H9 (cell line): Measurements from ENCODE around the gene DAP3. TPM values are rescaled to one million over a fixed set of nuclear protein-coding genes. Genes with fewer than 3 reads are reported as not detected.

Experiments used
- DNase-seq: peaks from one replicate; pipeline ENCODE4 v3.0.0-alpha.2; 2017
- H2AFZ ChIP-seq: one replicate; pipeline ENCODE4 v1.6.1; 2013; ENCODE audit warnings: mild to moderate bottlenecking, low read length, control low read depth, moderate library complexity
- H2AK5ac ChIP-seq: 2 replicates; pipeline ENCODE4 v1.6.1; 2013; ENCODE audit warnings: low read length, control low read depth, mixed read lengths; ENCODE audit not compliant: insufficient read length
- H2BK120ac ChIP-seq: one replicate; pipeline ENCODE4 v1.6.1; 2013; ENCODE audit warnings: low read depth, mild to moderate bottlenecking, low read length, control low read depth, inconsistent platforms; ENCODE audit not compliant: poor library complexity, severe bottlenecking
- H2BK12ac ChIP-seq: 2 replicates; pipeline ENCODE4 v1.6.1; 2013; ENCODE audit warnings: low read length, control low read depth, mixed read lengths, low read depth; ENCODE audit not compliant: insufficient read length
- H2BK15ac ChIP-seq: 2 replicates; pipeline ENCODE4 v1.6.1; 2013; ENCODE audit warnings: low read depth, low read length, control low read depth
- H2BK20ac ChIP-seq: one replicate; pipeline ENCODE4 v1.6.1; 2013; ENCODE audit warnings: low read depth, mild to moderate bottlenecking, low read length, control low read depth, inconsistent platforms; ENCODE audit not compliant: poor library complexity, severe bottlenecking
- H2BK5ac ChIP-seq: 2 replicates; pipeline ENCODE4 v1.6.1; 2013; ENCODE audit warnings: low read length, control low read depth, mixed read lengths; ENCODE audit not compliant: insufficient read length
- H3K14ac ChIP-seq: 2 replicates; pipeline ENCODE4 v1.6.1; 2013; ENCODE audit warnings: low read length, control low read depth; ENCODE audit not compliant: insufficient read depth
- H3K18ac ChIP-seq: 2 replicates; pipeline ENCODE4 v1.6.1; 2013; ENCODE audit warnings: low read depth, mild to moderate bottlenecking, mixed read lengths, low read length, control low read depth; ENCODE audit not compliant: insufficient read length
- H3K23ac ChIP-seq: 2 replicates; pipeline ENCODE4 v1.6.1; 2013; ENCODE audit warnings: low read length, control low read depth, mixed read lengths, low read depth; ENCODE audit not compliant: insufficient read length
- H3K23me2 ChIP-seq: 2 replicates; pipeline ENCODE4 v1.6.1; 2013; ENCODE audit warnings: low read depth, mild to moderate bottlenecking, mixed read lengths, low read length, control low read depth; ENCODE audit not compliant: insufficient read length, poor library complexity, severe bottlenecking
- H3K27ac ChIP-seq: 2 replicates; pipeline ENCODE4 v1.5.1; 2013; ENCODE audit warnings: low read length, control low read depth, mixed read lengths, low read depth; ENCODE audit not compliant: insufficient read length
- H3K27me3 ChIP-seq: 2 replicates; pipeline ENCODE4 v1.6.1; 2013; ENCODE audit warnings: low read length, control low read depth, inconsistent platforms; ENCODE audit not compliant: insufficient read depth
- H3K4ac ChIP-seq: 2 replicates; pipeline ENCODE4 v1.6.1; 2013; ENCODE audit warnings: low read depth, mild to moderate bottlenecking, control low read depth, inconsistent platforms, low read length, moderate library complexity
- H3K4me1 ChIP-seq: 2 replicates; pipeline ENCODE4 v1.6.1; 2013; ENCODE audit warnings: low read length, control low read depth, inconsistent platforms; ENCODE audit not compliant: insufficient read depth
- H3K4me2 ChIP-seq: 2 replicates; pipeline ENCODE4 v1.6.1; 2013; ENCODE audit warnings: low read length, control low read depth, mixed read lengths; ENCODE audit not compliant: insufficient read length, insufficient read depth
- H3K56ac ChIP-seq: 2 replicates; pipeline ENCODE4 v1.6.1; 2013; ENCODE audit warnings: low read depth, mild to moderate bottlenecking, mixed read lengths, low read length, control low read depth; ENCODE audit not compliant: insufficient read length
- H3K79me1 ChIP-seq: 2 replicates; pipeline ENCODE4 v1.6.1; 2013; ENCODE audit warnings: low read depth, mild to moderate bottlenecking, moderate library complexity, low read length, control low read depth, inconsistent platforms; ENCODE audit not compliant: insufficient read depth, poor library complexity, severe bottlenecking
- H3K79me2 ChIP-seq: 2 replicates; pipeline ENCODE4 v1.6.1; 2013; ENCODE audit warnings: low read length, control low read depth, inconsistent platforms; ENCODE audit not compliant: insufficient read depth
- H3K9ac ChIP-seq: 2 replicates; pipeline ENCODE4 v1.6.1; 2013; ENCODE audit warnings: low read length, control low read depth, mixed read lengths; ENCODE audit not compliant: insufficient read length; ENCODE audit errors: extremely low read depth
- H3K9me3 ChIP-seq: one replicate; pipeline ENCODE4 v1.6.1; 2013; ENCODE audit warnings: low read depth, low read length, inconsistent platforms; ENCODE audit not compliant: control insufficient read depth
- H3T11ph ChIP-seq: one replicate; pipeline ENCODE4 v1.6.1; 2013; ENCODE audit warnings: mild to moderate bottlenecking, low read length, control low read depth, inconsistent platforms
- H4K20me1 ChIP-seq: one replicate; pipeline ENCODE4 v1.6.1; 2013; ENCODE audit not compliant: control insufficient read depth, insufficient read length, insufficient read depth
- H4K5ac ChIP-seq: 2 replicates; pipeline ENCODE4 v1.6.1; 2013; ENCODE audit warnings: low read depth, mild to moderate bottlenecking, mixed read lengths, low read length, control low read depth; ENCODE audit not compliant: insufficient read length
- H4K8ac ChIP-seq: replicated peaks from 2 replicates; pipeline ENCODE4 v1.6.1; 2013; ENCODE audit warnings: low read length, control low read depth, mixed read lengths, low read depth; ENCODE audit not compliant: insufficient read length
- H4K91ac ChIP-seq: 2 replicates; pipeline ENCODE4 v1.6.1; 2013; ENCODE audit warnings: low read depth, mild to moderate bottlenecking, moderate library complexity, mixed read lengths, low read length, control low read depth; ENCODE audit not compliant: insufficient read length
- H3K27ac Mint-ChIP-seq, 3 experiments: 2 replicates in 2 of 3; 3 replicates in 1 of 3; pipeline ENCODE4 v1.8.0; 2020 to 2021; ENCODE audit warnings: mixed read lengths in 3 of 3, mild to moderate bottlenecking in 1 of 3, moderate library complexity in 1 of 3
- H3K27me3 Mint-ChIP-seq: 2 replicates; pipeline ENCODE4 v1.8.0; 2021; ENCODE audit warnings: low read depth, mild to moderate bottlenecking, moderate library complexity, mixed read lengths
- H3K36me3 Mint-ChIP-seq, 3 experiments: 2 replicates in 2 of 3; 3 replicates in 1 of 3; pipeline ENCODE4 v1.8.0; 2020 to 2021; ENCODE audit warnings: low read depth in 3 of 3, mixed read lengths in 3 of 3; ENCODE audit not compliant: insufficient read depth in 1 of 3
- H3K4me1 Mint-ChIP-seq, 2 experiments: 2 replicates each; pipeline ENCODE4 v1.8.0; 2020; ENCODE audit warnings: mixed read lengths in 2 of 2
- H3K4me3 Mint-ChIP-seq, 2 experiments: 2 replicates in 1 of 2; 3 replicates in 1 of 2; pipeline ENCODE4 v1.8.0; 2020 to 2021; ENCODE audit warnings: mild to moderate bottlenecking in 2 of 2, mixed read lengths in 2 of 2, moderate library complexity in 1 of 2
- H3K9me3 Mint-ChIP-seq, 2 experiments: 2 replicates in 1 of 2; 3 replicates in 1 of 2; pipeline ENCODE4 v1.8.0; 2020; ENCODE audit warnings: mild to moderate bottlenecking in 2 of 2, mixed read lengths in 2 of 2, moderate library complexity in 1 of 2
- CTCF ChIP-seq: fragments of 200-600 bp; sonication (generic); conservative IDR thresholded peaks from 3 replicates; pipeline ENCODE4 v1.8.0; 2021; ENCODE audit warnings: antibody characterized with exemption, mild to moderate bottlenecking
- WGBS: extraction: QIAGEN DNeasy Blood & Tissue Kit; methylation state at CpG from one replicate; pipeline ENCODE4 v1.1.7; 2013; ENCODE audit warnings: missing lambda C conversion rate, low lambda C conversion rate, mixed read lengths; ENCODE audit not compliant: insufficient read length; ENCODE audit errors: extremely low coverage; 5-methylcytosine and 5-hydroxymethylcytosine counted together
- total RNA-seq: library from RNA; stranded (reverse); gene quantifications from 2 replicates; pipeline ENCODE4 v1.2.1, GENCODE V29; 2021

The DAP3 gene
- total RNA-seq, 1 experiment from 2014 or later, result 114 TPM

- H3K4me2 ChIP-seq, result no peak overlapping the region
These were observed 42.6 kb upstream of the DAP3 start for GRCh38 chr1:155646307-155646706.

More at GRCh38 chr1:155646307-155646706, 42.6 kb upstream of the DAP3 start:
- WGBS, result no CpG with 5 or more reads among the region's 2 CpGs
- Histone ChIP-seq H2AFZ (no peak overlapping the region), H3K4ac (no peak overlapping the region), H2AK5ac (no peak overlapping the region), H3K18ac (no peak overlapping the region), H4K20me1 (no peaks in the 10 kb centered on the region), H2BK20ac (no peak overlapping the region), H3K9ac (no peak overlapping the region), H3T11ph (no peak overlapping the region), H4K91ac (no peak overlapping the region), H3K27me3 (no peaks in the 10 kb centered on the region), H4K5ac (no peak overlapping the region), H3K9me3 (peaks cover 26% of the 10 kb centered on the region), H2BK120ac (no peak overlapping the region), H2BK12ac (no peak overlapping the region), H3K4me1 (no peaks in the 10 kb centered on the region), H3K14ac (no peak overlapping the region), H2BK15ac (no peak overlapping the region), H3K79me1 (no peaks in the 10 kb centered on the region), H3K23ac (no peak overlapping the region), H4K8ac (no peak overlapping the region), H2BK5ac (no peak overlapping the region), H3K56ac (no peak overlapping the region), H3K79me2 (no peaks in the 10 kb centered on the region), H3K23me2 (no peaks in the 10 kb centered on the region), H3K27ac (no peak overlapping the region)
- no peak overlapping the region for H3K4me3 Mint-ChIP-seq
- H3K9me3 Mint-ChIP-seq, result peaks cover 28 to 38% of the 10 kb centered on the region in 2 experiments
- DNase-seq, result no peak
- H3K36me3 Mint-ChIP-seq, result peaks cover 16 to 33% (median 21%) of the 10 kb centered on the region in 3 experiments
- no peak for TF ChIP-seq CTCF
- H3K4me1 Mint-ChIP-seq, result peaks cover 5 to 9% of the 10 kb centered on the region in 2 experiments
- H3K27me3 Mint-ChIP-seq, result peaks cover 4% of the 10 kb centered on the region
- H3K27ac Mint-ChIP-seq, result peak overlapping the region in 2 of 3 experiments; percentile 12 to 70; a peak in 2 of 7 replicates
